Neural cell (in vitro differentiated cells): Measurements from ENCODE around the gene FAM168B. TPM values are rescaled to one million over a fixed set of nuclear protein-coding genes. Genes with fewer than 3 reads are reported as not detected.

Experiments used
- H2AFZ ChIP-seq: fragments of 200-600, 300-800 bp; sonication (generic), shearing (Covaris generic); 2 replicates; pipeline ENCODE4 v1.6.0; 2014; ENCODE audit warnings: low read depth, mild to moderate bottlenecking, antibody characterized with exemption, low read length, moderate library complexity
- H3F3A ChIP-seq: fragments of 200-600 bp; shearing (Covaris generic); 2 replicates; pipeline ENCODE4 v1.6.1; 2016; ENCODE audit warnings: mild to moderate bottlenecking, moderate library complexity, mixed read lengths, antibody characterized with exemption, low read length; ENCODE audit not compliant: insufficient read depth, poor library complexity, severe bottlenecking
- H3K27ac ChIP-seq: fragments of 200-600, 300-800 bp; sonication (generic), shearing (Covaris generic); 2 replicates; pipeline ENCODE4 v1.5.1; 2014; ENCODE audit warnings: mild to moderate bottlenecking, low read length, moderate library complexity
- H3K27me3 ChIP-seq: fragments of 300-800, 200-600 bp; sonication (generic), shearing (Covaris generic); 2 replicates; pipeline ENCODE4 v1.6.0; 2014; ENCODE audit warnings: mild to moderate bottlenecking, low read depth, low read length, moderate library complexity; ENCODE audit not compliant: insufficient read depth
- H3K36me3 ChIP-seq: fragments of 300-800, 200-600 bp; sonication (generic), shearing (Covaris generic); 2 replicates; pipeline ENCODE4 v1.5.1; 2014; ENCODE audit warnings: mild to moderate bottlenecking, antibody characterized with exemption, low read length, moderate library complexity; ENCODE audit not compliant: insufficient read depth
- H3K4me2 ChIP-seq: fragments of 300-800, 200-600 bp; sonication (generic), shearing (Covaris generic); 2 replicates; pipeline ENCODE4 v1.6.0; 2014; ENCODE audit warnings: mild to moderate bottlenecking, low read length
- H3K4me3 ChIP-seq: fragments of 300-800, 200-600 bp; sonication (generic), shearing (Covaris generic); 2 replicates; pipeline ENCODE4 v1.5.1; 2014; ENCODE audit warnings: mild to moderate bottlenecking, low read length, moderate library complexity
- H3K79me2 ChIP-seq: fragments of 200-600 bp; shearing (Covaris generic); replicated peaks from 2 replicates; pipeline ENCODE4 v1.6.0; 2014; ENCODE audit warnings: mild to moderate bottlenecking, low read length, moderate library complexity; ENCODE audit not compliant: insufficient read depth
- H3K9ac ChIP-seq: fragments of 300-800, 200-600 bp; sonication (generic), shearing (Covaris generic); 2 replicates; pipeline ENCODE4 v1.6.1; 2016; ENCODE audit warnings: mild to moderate bottlenecking, low read length, mixed read lengths
- H3K9me2 ChIP-seq: fragments of 200-600 bp; shearing (Covaris generic); 2 replicates; pipeline ENCODE4 v1.6.1; 2016; ENCODE audit warnings: mild to moderate bottlenecking, low read length, mixed read lengths; ENCODE audit not compliant: insufficient read depth
- H3K9me3 ChIP-seq: fragments of 200-600, 300-800 bp; sonication (generic), shearing (Covaris generic); 2 replicates; pipeline ENCODE4 v1.6.1; 2016; ENCODE audit warnings: mild to moderate bottlenecking, mixed run types, low read length, moderate library complexity, mixed read lengths
- H4K20me1 ChIP-seq: fragments of 200-600 bp; shearing (Covaris generic); 2 replicates; pipeline ENCODE4 v1.6.1; 2016; ENCODE audit warnings: mild to moderate bottlenecking, mixed run types; ENCODE audit not compliant: insufficient read depth
- EP300 ChIP-seq: fragments of 450-650 bp; conservative IDR thresholded peaks from 2 replicates; pipeline ENCODE4 v1.6.1; 2014; ENCODE audit warnings: antibody characterized with exemption, mild to moderate bottlenecking, moderate library complexity; ENCODE audit not compliant: poor library complexity, severe bottlenecking
- EZH2 ChIP-seq: fragments of 200-600, 300-800 bp; shearing (Covaris generic), sonication (generic); IDR thresholded peaks from 2 replicates; pipeline ENCODE4 v1.6.1; 2014; ENCODE audit warnings: antibody characterized with exemption, low read length, borderline replicate concordance, mild to moderate bottlenecking; ENCODE audit not compliant: insufficient read depth, poor library complexity, severe bottlenecking
- MXI1 ChIP-seq: fragments of 450-650 bp; conservative IDR thresholded peaks from 2 replicates; pipeline ENCODE4 v1.6.1; 2014; ENCODE audit warnings: antibody characterized with exemption, mild to moderate bottlenecking; ENCODE audit not compliant: poor library complexity, severe bottlenecking
- POLR2AphosphoS5 ChIP-seq: IDR thresholded peaks from 2 replicates; pipeline ENCODE4 v1.6.1; 2012
- RAD21 ChIP-seq: fragments of 450-650 bp; conservative IDR thresholded peaks from 2 replicates; pipeline ENCODE4 v1.6.1; 2014; ENCODE audit warnings: antibody characterized with exemption, mild to moderate bottlenecking, moderate library complexity
- REST ChIP-seq: IDR thresholded peaks from 2 replicates; pipeline ENCODE4 v1.6.1; 2012; ENCODE audit warnings: borderline replicate concordance
- SMC3 ChIP-seq: fragments of 450-650 bp; conservative IDR thresholded peaks from 2 replicates; pipeline ENCODE4 v1.6.1; 2014; ENCODE audit warnings: antibody characterized with exemption, mild to moderate bottlenecking, moderate library complexity; ENCODE audit not compliant: poor library complexity
- TAF1 ChIP-seq: IDR thresholded peaks from 2 replicates; pipeline ENCODE4 v1.6.1; 2012; ENCODE audit warnings: low read depth
- polyA plus RNA-seq: library from polyadenylated mRNA; depleted of rRNA; stranded (reverse); fragments of >200 nt; gene quantifications from 2 replicates; pipeline ENCODE4 v1.2.3, GENCODE V29; 2014
- TF ChIP-seq, protein P1 (sequence below): fragments of 450-650 bp; IDR thresholded peaks from 2 replicates; pipeline ENCODE4 v1.5.1; 2014; ENCODE audit warnings: antibody characterized with exemption, mild to moderate bottlenecking, moderate library complexity; ENCODE audit not compliant: poor library complexity, severe bottlenecking

FAM168B gene
- polyA plus RNA-seq, 1 donor from 2014 or later = 162 TPM

- TF ChIP-seq, protein P1, sequence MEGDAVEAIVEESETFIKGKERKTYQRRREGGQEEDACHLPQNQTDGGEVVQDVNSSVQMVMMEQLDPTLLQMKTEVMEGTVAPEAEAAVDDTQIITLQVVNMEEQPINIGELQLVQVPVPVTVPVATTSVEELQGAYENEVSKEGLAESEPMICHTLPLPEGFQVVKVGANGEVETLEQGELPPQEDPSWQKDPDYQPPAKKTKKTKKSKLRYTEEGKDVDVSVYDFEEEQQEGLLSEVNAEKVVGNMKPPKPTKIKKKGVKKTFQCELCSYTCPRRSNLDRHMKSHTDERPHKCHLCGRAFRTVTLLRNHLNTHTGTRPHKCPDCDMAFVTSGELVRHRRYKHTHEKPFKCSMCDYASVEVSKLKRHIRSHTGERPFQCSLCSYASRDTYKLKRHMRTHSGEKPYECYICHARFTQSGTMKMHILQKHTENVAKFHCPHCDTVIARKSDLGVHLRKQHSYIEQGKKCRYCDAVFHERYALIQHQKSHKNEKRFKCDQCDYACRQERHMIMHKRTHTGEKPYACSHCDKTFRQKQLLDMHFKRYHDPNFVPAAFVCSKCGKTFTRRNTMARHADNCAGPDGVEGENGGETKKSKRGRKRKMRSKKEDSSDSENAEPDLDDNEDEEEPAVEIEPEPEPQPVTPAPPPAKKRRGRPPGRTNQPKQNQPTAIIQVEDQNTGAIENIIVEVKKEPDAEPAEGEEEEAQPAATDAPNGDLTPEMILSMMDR = no peak
- TF ChIP-seq RAD21 (no peak), SMC3 (no peak)
- Histone ChIP-seq H3F3A (no peaks in the 10 kb centered on the region), H2AFZ (no peak overlapping the region), H3K36me3 (no peaks in the 10 kb centered on the region), H3K27ac (no peak overlapping the region), H3K4me2 (no peak overlapping the region), H3K9me3 (no peaks in the 10 kb centered on the region), H3K4me3 (no peak overlapping the region), H3K79me2 (no peaks in the 10 kb centered on the region), H3K9me2 (no peaks in the 10 kb centered on the region), H3K9ac (no peak overlapping the region), H4K20me1 (no peaks in the 10 kb centered on the region), H3K27me3 (no peaks in the 10 kb centered on the region)
Observed at GRCh38 chr2:131023758-131024157, 69.5 kb downstream of the FAM168B start.

DNA sequence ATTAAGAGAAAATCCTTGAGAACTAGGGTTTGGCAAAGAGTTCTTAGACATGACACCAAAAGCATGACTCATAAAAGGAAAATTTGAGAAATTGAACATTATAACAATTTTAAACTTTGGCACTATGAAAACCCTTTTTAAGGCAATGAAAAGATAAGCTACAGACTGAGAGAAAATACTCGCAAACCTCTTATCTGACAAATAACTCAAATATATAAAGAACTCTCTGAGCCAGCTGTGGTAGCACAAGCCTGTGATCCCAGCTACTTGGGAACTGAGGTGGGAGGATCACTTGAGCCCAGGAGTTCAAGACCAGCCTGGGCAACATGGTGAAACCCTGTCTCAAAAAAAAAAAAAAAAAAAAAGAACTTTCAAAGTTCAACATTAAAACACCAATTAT is 70.5 kb downstream of the FAM168B start:
- no peaks in the 10 kb centered on the region for H3K9me3 ChIP-seq
- no peak overlapping the region for H2AFZ ChIP-seq
- H3K4me3 ChIP-seq = no peak overlapping the region
- no peaks in the 10 kb centered on the region for H3K9me2 ChIP-seq
- H3K79me2 ChIP-seq = no peaks in the 10 kb centered on the region
- TF ChIP-seq POLR2AphosphoS5 (no peak), SMC3 (no peak), MXI1 (no peak), TAF1 (no peak), EZH2 (no peak), REST (no peak), RAD21 (no peak), EP300 (no peak)
- TF ChIP-seq, protein P1 = no peak
- no peaks in the 10 kb centered on the region for H3K27me3 ChIP-seq
- no peaks in the 10 kb centered on the region for H3F3A ChIP-seq
- H3K36me3 ChIP-seq = no peaks in the 10 kb centered on the region
- H3K4me2 ChIP-seq = no peak overlapping the region
- H4K20me1 ChIP-seq = no peaks in the 10 kb centered on the region
- no peak overlapping the region for H3K27ac ChIP-seq
- no peak overlapping the region for H3K9ac ChIP-seq
